Mammary epithelial cell (primary cell): ENCODE data around the gene KCND3.

ENCODE experiments used
- CTCF ChIP-seq, 2 donors: IDR thresholded peaks in 1 of 2; conservative IDR thresholded peaks in 1 of 2; 2 replicates each; pipeline ENCODE4 v1.5.1; 2011 to 2012; ENCODE audit warnings: inconsistent platforms in 2 of 2, low read length in 2 of 2, mild to moderate bottlenecking in 2 of 2, control low read depth in 1 of 2, low read depth in 1 of 2; ENCODE audit not compliant: insufficient read depth in 1 of 2; ENCODE audit errors: extremely low read depth in 1 of 2
- EZH2 ChIP-seq: IDR thresholded peaks from 2 replicates; pipeline ENCODE4 v1.6.1; 2012; ENCODE audit warnings: low read length, inconsistent platforms, borderline replicate concordance

- TF ChIP-seq CTCF (conservative IDR thresholded peaks at IDR 0.05 in 1 of 2, IDR thresholded peaks at IDR 0.05 in 1 of 2; ENCODE audit: extremely low read depth in 1 of 2, insufficient read depth in 1 of 2, low read depth in 1 of 2, low read length in 2 of 2) (no peak), EZH2 (no peak)
Measured at GRCh38 chr1:111738133-111738435, 251.4 kb downstream of the KCND3 start.
